Activated CD4-positive, alpha-beta memory T cell treated with anti-CD3 and anti-CD28 coated beads, Interleukin-2, amount 10 ng/mL, durations not matched to agents 7 days and 5 days (primary cell): ENCODE results near the gene PRAF2. TPM values are rescaled to one million over a fixed set of nuclear protein-coding genes. Genes with fewer than 3 reads are reported as not detected.

Source experiments
- CTCF ChIA-PET: fragments of 350-600 bp; sonication (Branson Sonifier 250); formaldehyde crosslinking; loops from one replicate; lab custom pipeline; 2021; ENCODE audit warnings: antibody characterized with exemption, inconsistent platforms; lab: Charles Lee
- POLR2A ChIA-PET: fragments of 350-600 bp; sonication (Branson Sonifier 250); formaldehyde crosslinking; loops from one replicate; lab custom pipeline; 2021; ENCODE audit warnings: antibody characterized with exemption; lab: Charles Lee
- DNase-seq: peaks from one replicate; pipeline ENCODE4 v3.0.0-alpha.2; 2020
- H3K27ac Mint-ChIP-seq: one replicate; pipeline ENCODE4 v1.8.0; 2021; ENCODE audit warnings: mild to moderate bottlenecking, mixed read lengths
- H3K27me3 Mint-ChIP-seq: one replicate; pipeline ENCODE4 v1.8.0; 2021; ENCODE audit warnings: mixed read lengths
- H3K36me3 Mint-ChIP-seq: one replicate; pipeline ENCODE4 v1.8.0; 2021; ENCODE audit warnings: low read depth, mixed read lengths
- H3K4me1 Mint-ChIP-seq: one replicate; pipeline ENCODE4 v1.8.0; 2021; ENCODE audit warnings: mixed read lengths
- H3K4me3 Mint-ChIP-seq: one replicate; pipeline ENCODE4 v1.8.0; 2021; ENCODE audit warnings: mild to moderate bottlenecking, mixed read lengths
- H3K9me3 Mint-ChIP-seq: one replicate; pipeline ENCODE4 v1.8.0; 2021; ENCODE audit warnings: mixed read lengths
- total RNA-seq, 2 experiments: library from RNA; stranded (reverse); gene quantifications; one replicate each; pipeline ENCODE4 v1.2.3, GENCODE V29; 2021

Gene PRAF2
- total RNA-seq, 2 experiments from 2014 or later: 21.1 to 23.9 TPM

DNA sequence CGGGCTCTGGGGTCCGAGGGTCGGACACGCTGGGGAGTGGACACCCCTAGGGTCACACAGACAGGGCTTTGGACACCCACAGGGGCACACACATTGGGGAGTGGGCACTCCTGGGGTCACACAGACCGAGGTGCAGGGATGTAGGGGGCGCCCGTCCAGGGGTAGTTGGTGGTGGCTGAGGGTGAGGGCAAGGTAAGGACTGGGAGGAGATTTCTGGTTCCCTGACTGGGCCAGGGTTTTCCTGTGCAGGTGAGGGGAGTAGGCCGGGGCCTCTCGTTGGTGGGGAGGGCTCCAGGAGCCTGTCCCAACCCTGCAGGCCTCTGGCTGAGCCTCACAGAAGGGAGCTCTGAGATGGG lies 27.8 kb upstream of the PRAF2 start:
- no peaks in the 10 kb centered on the region for H3K9me3 Mint-ChIP-seq
- ChIA-PET POLR2A (interaction anchor here (1.0 to 2.1 kb wide), 4 partner anchors 9 to 21 kb away, joined by 3 to 10 read pairs (median 7); partner anchors contain the start of gene WDR45), CTCF (interaction anchor here (1.0 kb wide), 1 partner anchor 54 kb away, joined by 5 read pairs; no protein-coding TSS in a partner anchor)
- peak overlapping the region; percentile 87 for H3K4me3 Mint-ChIP-seq
- H3K4me1 Mint-ChIP-seq: peaks cover 11% of the 10 kb centered on the region
- peaks cover 4% of the 10 kb centered on the region for H3K36me3 Mint-ChIP-seq
- H3K27ac Mint-ChIP-seq: peak overlapping the region; percentile 92
- H3K27me3 Mint-ChIP-seq: no peaks in the 10 kb centered on the region
- no peak for DNase-seq

DNA sequence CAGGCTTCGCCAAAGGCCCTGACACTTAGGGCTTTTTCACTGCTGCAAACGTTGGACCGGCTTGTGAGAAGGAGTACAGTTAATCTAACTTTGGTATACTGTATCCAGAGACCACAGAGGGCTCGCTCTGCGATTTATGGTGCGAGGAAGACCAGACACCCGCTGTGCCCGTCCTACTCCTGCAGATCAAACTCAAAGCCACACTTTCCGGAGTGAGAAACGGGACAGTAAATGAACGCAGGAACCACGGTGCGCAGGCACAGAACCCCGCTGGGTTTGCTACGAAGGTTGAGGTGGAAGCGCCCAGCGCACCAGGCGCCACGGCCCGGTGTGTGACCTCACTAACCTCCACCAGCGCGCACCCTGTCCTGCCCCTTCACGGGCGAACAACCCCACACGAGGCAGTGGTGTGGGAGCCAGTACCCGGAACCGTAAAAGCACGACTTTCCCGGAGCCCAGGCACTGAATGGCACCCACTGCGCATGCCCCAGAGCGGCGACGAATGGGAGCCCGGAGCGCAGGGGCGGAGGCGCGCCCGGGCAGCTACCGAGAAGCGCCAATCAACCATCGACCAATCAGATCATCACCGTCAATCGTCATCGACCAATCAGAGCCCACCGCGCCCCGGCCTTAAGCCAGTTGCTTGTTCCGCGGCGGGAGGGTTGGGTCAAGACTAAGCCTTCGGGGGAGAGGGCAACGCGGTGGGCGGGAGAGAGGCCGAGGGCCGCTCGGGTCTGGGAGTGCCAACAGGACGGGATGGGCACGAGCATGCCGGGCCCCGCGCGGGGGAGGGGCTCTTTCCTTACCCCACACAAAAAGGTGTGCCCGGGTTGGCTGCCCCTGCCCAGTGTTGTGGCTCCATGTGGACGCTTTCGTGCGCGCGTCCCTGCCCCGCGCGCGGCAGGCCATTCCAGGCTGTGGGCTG lies 27.2 kb upstream of the PRAF2 start:
- peaks cover 11% of the 10 kb centered on the region for H3K4me1 Mint-ChIP-seq
- ChIA-PET CTCF (interaction anchor here (1.0 kb wide), 2 partner anchors 55 to 59 kb away, joined by 4 to 5 read pairs; no protein-coding TSS in a partner anchor), POLR2A (interaction anchor here (0.8 to 2.1 kb wide), 5 partner anchors 10 to 55 kb away, joined by 3 to 10 read pairs (median 5); partner anchors contain the start of gene WDR45)

DNA sequence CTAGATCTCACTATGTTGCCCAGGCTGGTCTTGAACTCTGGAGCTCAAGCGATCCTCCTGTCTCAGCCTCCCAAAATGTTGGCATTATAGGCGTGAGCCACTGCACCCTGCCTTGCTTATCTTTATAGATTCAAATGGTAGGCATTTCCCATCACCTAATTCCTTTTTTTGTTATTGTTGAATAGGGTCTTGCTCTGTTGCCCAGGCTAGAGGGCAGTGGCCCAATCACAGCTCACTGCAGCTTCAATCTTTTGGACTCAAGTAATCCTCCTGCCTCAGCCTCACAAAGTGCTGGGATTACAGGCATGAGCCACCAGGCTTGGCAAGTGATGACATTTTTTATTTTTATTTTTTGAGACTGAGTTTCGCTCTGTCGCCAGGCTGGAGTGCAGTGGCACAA lies 22.6 kb upstream of the PRAF2 start:
- POLR2A ChIA-PET: no interaction called here
- CTCF ChIA-PET: interaction anchor here (0.6 to 0.7 kb wide), 2 partner anchors 43 to 204 kb away, joined by 3 read pairs; no protein-coding TSS in a partner anchor
- Mint-ChIP-seq H3K27me3 (no peaks in the 10 kb centered on the region), H3K27ac (no peak overlapping the region), H3K9me3 (no peaks in the 10 kb centered on the region), H3K4me3 (no peak overlapping the region), H3K4me1 (peaks cover 5% of the 10 kb centered on the region), H3K36me3 (no peaks in the 10 kb centered on the region)
- no peak for DNase-seq

More for the DNA sequence above, 27.2 kb upstream of the PRAF2 start:
- no peaks in the 10 kb centered on the region for H3K9me3 Mint-ChIP-seq
- peak; percentile 91 for DNase-seq
- peak overlapping the region; percentile 92 for H3K27ac Mint-ChIP-seq
- peak overlapping the region; percentile 87 for H3K4me3 Mint-ChIP-seq
- H3K27me3 Mint-ChIP-seq: no peaks in the 10 kb centered on the region
- peaks cover 2% of the 10 kb centered on the region for H3K36me3 Mint-ChIP-seq

DNA sequence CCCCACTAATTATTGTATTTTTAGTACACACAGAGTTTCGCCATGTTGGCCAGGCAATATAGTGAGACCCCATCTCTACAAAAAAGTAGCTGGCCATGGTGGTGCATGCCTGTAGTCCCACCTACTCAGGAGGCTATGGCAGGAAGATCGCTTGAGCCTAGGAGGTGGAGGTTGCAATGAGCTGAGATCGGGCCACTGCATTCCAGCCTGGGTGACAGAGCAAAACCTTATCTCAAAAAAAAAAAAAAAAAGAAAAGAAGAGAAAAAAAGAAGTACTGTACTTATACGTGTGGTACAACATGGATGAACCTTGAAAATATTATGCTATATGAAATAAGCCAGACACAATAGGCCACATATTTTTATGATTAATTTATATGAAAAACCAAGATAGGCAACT lies 15.8 kb upstream of the PRAF2 start:
- H3K4me1 Mint-ChIP-seq: no peaks in the 10 kb centered on the region
- H3K36me3 Mint-ChIP-seq: no peaks in the 10 kb centered on the region
- H3K4me3 Mint-ChIP-seq: no peak overlapping the region
- H3K27ac Mint-ChIP-seq: no peak overlapping the region
- ChIA-PET POLR2A (interaction anchor here (1.2 kb wide), 1 partner anchor 11 kb away, joined by 5 read pairs; no protein-coding TSS in a partner anchor), CTCF (no interaction called here)
- no peak for DNase-seq
- H3K9me3 Mint-ChIP-seq: no peaks in the 10 kb centered on the region
- no peaks in the 10 kb centered on the region for H3K27me3 Mint-ChIP-seq

DNA sequence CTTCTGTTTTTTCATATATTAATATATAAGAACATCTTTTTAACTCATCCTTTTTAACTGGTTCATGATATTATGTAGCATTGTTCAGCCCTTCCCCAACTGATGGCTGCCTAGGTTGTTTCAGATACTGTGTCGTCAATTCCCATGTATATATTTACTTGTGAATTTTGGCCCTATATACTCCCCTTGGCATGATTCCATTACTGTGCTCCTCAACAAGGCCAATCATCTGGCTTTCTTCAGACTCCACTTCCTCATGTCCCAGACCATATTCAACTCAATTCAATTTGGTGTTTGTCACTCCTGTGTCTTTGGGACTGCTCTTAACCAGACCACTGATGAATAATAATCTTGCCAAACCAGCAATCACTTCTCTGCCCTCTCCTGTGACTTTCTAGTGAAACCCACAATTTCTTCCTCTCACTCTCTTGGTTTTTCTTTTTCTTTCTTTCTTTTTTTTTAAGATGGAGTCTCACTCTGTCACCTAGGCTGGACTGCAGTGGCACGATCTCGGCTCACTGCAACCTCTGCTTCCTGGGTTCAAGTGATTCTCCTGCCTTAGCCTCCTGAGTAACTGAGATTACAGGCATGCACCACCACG lies 8.6 kb upstream of the PRAF2 start:
- Mint-ChIP-seq H3K4me3 (peak overlapping the region; percentile 13), H3K27ac (peak overlapping the region; percentile 31), H3K36me3 (peaks cover 9% of the 10 kb centered on the region), H3K4me1 (peaks cover 20% of the 10 kb centered on the region), H3K27me3 (no peaks in the 10 kb centered on the region), H3K9me3 (no peaks in the 10 kb centered on the region)
- ChIA-PET CTCF (no interaction called here), POLR2A (no interaction called here)
- DNase-seq: no peak

DNA sequence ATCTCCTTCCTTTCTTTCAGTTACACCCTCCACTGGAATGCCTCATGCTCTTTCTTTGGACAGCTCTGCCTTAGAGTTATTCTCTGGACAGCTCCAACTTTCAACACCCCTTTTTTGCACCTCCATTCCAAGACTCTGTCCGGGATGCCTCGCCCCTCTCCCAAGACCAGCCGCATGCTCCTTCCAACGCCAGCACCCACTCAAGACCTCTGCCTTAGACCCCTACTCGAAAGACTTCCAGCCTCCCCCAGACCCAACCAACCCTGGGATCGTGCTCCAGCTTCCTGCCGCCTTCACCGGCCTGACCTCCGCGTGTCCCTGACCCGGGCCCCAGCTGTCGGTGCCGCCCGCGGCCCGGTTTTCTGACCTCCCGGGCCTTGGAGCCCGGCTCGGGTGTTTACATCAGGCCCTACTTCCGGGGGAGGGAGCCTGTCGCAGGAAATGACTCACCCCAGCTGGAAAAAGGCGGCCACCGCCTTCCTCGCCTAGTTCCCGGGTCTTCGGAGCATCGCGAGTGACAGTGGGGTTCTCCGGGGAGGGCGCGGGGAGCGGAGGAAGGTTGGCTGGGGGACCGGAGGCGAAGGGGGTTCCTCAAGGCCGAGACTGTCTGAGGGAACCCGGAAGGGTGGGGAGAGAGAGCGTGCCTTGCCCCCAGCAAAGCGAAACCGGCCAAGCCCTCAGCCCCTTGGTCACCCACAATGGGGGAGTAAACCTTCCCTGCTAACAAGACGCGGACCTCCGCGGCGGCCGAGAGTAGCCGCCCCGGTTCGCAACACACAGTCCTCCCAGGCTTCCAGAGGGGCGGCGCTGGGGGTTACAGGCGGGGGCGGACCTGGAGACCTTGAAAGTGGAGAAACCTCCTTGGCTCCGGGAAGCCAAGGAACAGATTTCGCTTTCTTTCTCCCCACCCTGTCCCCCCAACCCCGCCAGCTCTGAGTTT lies 6.0 kb upstream of the PRAF2 start, which contains the start of gene WDR45:
Gene WDR45, minus strand, starts transcription at position 399 of the 940 bp plus-strand sequence. CDS start 1,792 bp downstream, outside the sequence.
- ChIA-PET POLR2A (interaction anchor here (0.7 to 2.8 kb wide), 19 partner anchors 9 to 675 kb away, joined by 3 to 18 read pairs (median 4); partner anchors contain the start of genes GRIPAP1, PQBP1, TFE3 and TIMM17B), CTCF (interaction anchor here (0.6 to 1.5 kb wide), 3 partner anchors 63 to 1142 kb away, joined by 4 to 7 read pairs (median 5); no protein-coding TSS in a partner anchor)
- peak; percentile 81 for DNase-seq
- no peaks in the 10 kb centered on the region for H3K27me3 Mint-ChIP-seq
- H3K4me1 Mint-ChIP-seq: peaks cover 20% of the 10 kb centered on the region
- peak within 1 kb of the TSS; percentile 94 for H3K27ac Mint-ChIP-seq
- H3K4me3 Mint-ChIP-seq: peak within 1 kb of the TSS; percentile 94
- H3K9me3 Mint-ChIP-seq: no peaks in the 10 kb centered on the region
- peaks cover 18% of the 10 kb centered on the region for H3K36me3 Mint-ChIP-seq

DNA sequence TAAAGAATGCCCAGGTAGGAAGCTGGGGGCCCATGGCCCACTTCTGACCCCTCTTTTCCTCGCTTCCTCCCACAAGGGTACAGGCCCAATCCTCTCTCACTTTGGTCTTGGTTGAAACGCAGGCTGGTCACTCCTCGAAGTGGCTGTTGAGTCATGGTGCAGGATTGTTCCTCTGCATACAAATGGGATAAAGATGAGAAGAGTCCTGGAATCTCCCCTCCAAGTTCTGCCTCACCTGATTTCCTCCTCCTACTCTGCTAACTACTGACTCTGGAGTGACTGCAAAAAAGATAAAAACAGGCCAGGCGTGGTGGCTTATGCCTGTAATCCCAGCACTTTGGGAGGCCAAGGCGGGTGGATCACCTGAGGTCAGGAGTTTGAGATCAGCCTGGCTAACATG lies 4.1 kb upstream of the PRAF2 start:
- Mint-ChIP-seq H3K27me3 (no peaks in the 10 kb centered on the region), H3K4me3 (no peak overlapping the region), H3K4me1 (peaks cover 33% of the 10 kb centered on the region), H3K9me3 (no peaks in the 10 kb centered on the region), H3K36me3 (peaks cover 32% of the 10 kb centered on the region), H3K27ac (no peak overlapping the region)
- ChIA-PET POLR2A (no interaction called here), CTCF (no interaction called here)
- DNase-seq: no peak

DNA sequence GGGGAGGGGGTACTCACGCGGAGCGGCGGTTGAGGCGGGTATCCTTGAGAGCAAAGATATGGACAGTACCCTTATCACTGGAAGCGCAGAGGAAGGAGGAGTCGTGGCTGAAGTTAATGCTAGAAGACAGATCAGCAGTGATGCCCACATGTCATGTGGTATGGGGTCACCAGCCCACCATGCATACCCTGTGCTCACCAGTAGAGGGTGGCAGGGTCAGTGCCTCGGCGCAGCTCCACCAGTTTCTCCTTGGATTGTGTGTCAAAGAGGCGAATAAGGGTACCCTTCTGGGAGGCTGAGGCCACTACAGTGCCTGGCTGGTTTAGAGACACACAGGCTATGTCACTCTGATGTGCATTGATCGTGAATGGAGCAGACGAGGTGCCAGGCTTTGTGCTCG lies 1.5 kb upstream of the PRAF2 start:
- no peaks in the 10 kb centered on the region for H3K27me3 Mint-ChIP-seq
- CTCF ChIA-PET: no interaction called here
- POLR2A ChIA-PET: no interaction called here
- no peak overlapping the region for H3K4me3 Mint-ChIP-seq
- no peak for DNase-seq
- peaks cover 35% of the 10 kb centered on the region for H3K4me1 Mint-ChIP-seq
- peaks cover 47% of the 10 kb centered on the region for H3K36me3 Mint-ChIP-seq
- H3K27ac Mint-ChIP-seq: no peak overlapping the region
- no peaks in the 10 kb centered on the region for H3K9me3 Mint-ChIP-seq

DNA sequence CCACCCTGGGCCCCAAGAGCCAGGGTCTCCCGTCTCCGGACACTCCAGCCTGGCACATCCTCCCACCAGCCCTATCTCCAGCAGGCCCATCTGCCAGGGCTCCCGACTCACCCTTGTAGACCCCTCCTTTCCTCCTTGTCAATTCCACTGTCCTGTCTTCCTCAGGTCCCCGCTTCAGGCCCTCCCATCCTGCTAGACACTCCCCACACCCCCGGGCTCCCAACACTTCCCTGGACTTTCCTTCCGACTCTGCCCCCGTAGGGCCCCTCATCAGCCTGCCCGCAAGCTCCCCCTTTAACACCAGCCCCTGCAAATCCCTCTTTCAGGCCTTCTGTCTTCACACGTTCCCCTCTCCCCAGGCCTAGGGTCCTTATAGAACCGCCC lies 1.1 kb downstream of the PRAF2 start:
- ChIA-PET CTCF (no interaction called here), POLR2A (no interaction called here)

DNA sequence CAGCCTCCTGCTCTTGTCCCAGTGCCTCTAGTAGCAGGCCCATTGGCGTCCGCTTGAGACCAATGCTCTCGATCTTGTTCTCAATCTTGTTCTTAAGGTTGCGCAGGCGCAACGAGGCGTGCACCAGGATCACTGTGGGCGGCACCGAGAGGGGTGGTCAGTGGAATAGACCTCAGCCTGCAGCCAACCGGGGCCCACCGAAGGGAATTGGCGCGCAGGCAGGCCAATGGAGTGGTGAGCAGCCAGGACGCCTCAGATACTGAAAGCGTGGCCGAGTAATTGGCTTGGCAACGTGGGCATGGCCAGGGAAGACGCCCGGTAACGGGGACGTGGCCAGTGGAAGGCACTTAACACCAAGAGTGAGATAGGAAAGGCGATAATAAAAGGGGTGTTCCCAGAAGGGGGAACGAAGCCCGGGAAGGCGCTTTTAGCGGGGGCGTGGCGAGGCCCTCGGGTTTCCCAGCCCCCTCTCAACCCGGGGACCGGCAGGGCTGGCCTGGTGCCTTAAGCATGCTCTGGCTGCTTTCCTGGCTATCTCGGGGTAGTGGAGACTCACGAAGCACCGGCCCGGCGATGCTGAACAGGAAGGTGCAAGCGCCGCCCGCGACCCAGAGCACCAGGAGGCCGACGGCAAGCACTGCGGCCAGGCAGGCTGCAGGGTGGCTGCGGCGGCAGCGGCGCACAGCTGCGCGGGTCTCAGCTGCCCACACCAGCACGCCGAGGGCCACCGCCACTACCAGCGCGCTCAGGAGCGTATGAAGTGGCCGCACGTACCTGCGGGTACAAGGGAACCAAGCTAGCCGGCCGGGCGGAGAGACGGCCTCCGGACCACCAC lies 1.7 kb downstream of the PRAF2 start:
- Mint-ChIP-seq H3K27me3 (no peaks in the 10 kb centered on the region), H3K9me3 (no peaks in the 10 kb centered on the region), H3K27ac (no peak overlapping the region), H3K4me1 (peaks cover 24% of the 10 kb centered on the region), H3K36me3 (peaks cover 38% of the 10 kb centered on the region), H3K4me3 (no peak overlapping the region)
- no peak for DNase-seq
- ChIA-PET POLR2A (no interaction called here), CTCF (no interaction called here)

More for the DNA sequence above, 1.1 kb downstream of the PRAF2 start:
- H3K4me1 Mint-ChIP-seq: peaks cover 24% of the 10 kb centered on the region
- H3K9me3 Mint-ChIP-seq: no peaks in the 10 kb centered on the region
- peaks cover 38% of the 10 kb centered on the region for H3K36me3 Mint-ChIP-seq
- H3K27ac Mint-ChIP-seq: no peak overlapping the region
- no peak for DNase-seq
- H3K27me3 Mint-ChIP-seq: no peaks in the 10 kb centered on the region
- H3K4me3 Mint-ChIP-seq: peak overlapping the region; percentile 78

DNA sequence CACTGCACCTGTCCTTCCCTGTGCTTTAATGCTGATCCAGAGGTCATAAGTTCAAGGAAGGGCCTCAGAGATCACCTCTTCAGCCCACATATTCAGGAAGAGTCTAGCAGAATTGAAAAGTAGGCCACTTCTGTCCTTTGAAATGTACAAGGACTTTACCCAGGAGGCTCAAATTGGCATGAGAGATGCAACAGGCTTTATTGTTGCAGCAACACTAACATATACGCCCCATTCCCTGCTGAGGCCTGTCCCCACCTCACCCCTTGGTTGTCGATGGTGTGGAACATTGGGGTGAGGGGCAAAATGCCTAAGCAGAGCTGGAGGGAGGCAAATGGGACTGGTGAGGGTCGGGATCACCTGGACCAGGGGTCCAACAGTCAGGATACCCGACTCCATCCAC lies 2.8 kb downstream of the PRAF2 start:
- H3K4me3 Mint-ChIP-seq: no peak overlapping the region
- no peak for DNase-seq
- H3K27me3 Mint-ChIP-seq: no peaks in the 10 kb centered on the region
- peaks cover 24% of the 10 kb centered on the region for H3K4me1 Mint-ChIP-seq
- H3K9me3 Mint-ChIP-seq: no peaks in the 10 kb centered on the region
- H3K36me3 Mint-ChIP-seq: peaks cover 38% of the 10 kb centered on the region
- ChIA-PET POLR2A (no interaction called here), CTCF (no interaction called here)
- no peak overlapping the region for H3K27ac Mint-ChIP-seq
